ENCODE results near the gene PLAAT5.

The PLAAT5 gene

GRCh38 chr11:63517156-63517555 lies 26.2 kb upstream of the PLAAT5 start:
- H3K36me3 ChIP-seq, result no peaks in the 10 kb centered on the region
- no peaks in the 10 kb centered on the region for H3K27me3 ChIP-seq (ENCODE audit: insufficient read depth, low read depth, severe bottlenecking)
- no peak for DNase-seq
- no peak overlapping the region for H3K27ac ChIP-seq
- no peak overlapping the region for H3K4me3 ChIP-seq (ENCODE audit: low read depth, low read length)
- no peaks in the 10 kb centered on the region for H3K9me3 ChIP-seq (ENCODE audit: severe bottlenecking)
- TF ChIP-seq, protein P1, sequence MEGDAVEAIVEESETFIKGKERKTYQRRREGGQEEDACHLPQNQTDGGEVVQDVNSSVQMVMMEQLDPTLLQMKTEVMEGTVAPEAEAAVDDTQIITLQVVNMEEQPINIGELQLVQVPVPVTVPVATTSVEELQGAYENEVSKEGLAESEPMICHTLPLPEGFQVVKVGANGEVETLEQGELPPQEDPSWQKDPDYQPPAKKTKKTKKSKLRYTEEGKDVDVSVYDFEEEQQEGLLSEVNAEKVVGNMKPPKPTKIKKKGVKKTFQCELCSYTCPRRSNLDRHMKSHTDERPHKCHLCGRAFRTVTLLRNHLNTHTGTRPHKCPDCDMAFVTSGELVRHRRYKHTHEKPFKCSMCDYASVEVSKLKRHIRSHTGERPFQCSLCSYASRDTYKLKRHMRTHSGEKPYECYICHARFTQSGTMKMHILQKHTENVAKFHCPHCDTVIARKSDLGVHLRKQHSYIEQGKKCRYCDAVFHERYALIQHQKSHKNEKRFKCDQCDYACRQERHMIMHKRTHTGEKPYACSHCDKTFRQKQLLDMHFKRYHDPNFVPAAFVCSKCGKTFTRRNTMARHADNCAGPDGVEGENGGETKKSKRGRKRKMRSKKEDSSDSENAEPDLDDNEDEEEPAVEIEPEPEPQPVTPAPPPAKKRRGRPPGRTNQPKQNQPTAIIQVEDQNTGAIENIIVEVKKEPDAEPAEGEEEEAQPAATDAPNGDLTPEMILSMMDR (IDR thresholded peaks at IDR 0.05; ENCODE audit: low read depth, low read length), result no peak

- no peaks in the 10 kb centered on the region for H3K27me3 ChIP-seq (ENCODE audit: insufficient read depth, low read depth, severe bottlenecking)
- no peak overlapping the region for H3K27ac ChIP-seq
- no peaks in the 10 kb centered on the region for H3K9me3 ChIP-seq (ENCODE audit: severe bottlenecking)
- no peak for DNase-seq
- TF ChIP-seq, protein P1 (IDR thresholded peaks at IDR 0.05; ENCODE audit: low read depth, low read length), result no peak
- no peak overlapping the region for H3K4me3 ChIP-seq (ENCODE audit: low read depth, low read length)
- no peaks in the 10 kb centered on the region for H3K36me3 ChIP-seq
Observed at GRCh38 chr11:63516109-63516508, 25.1 kb upstream of the PLAAT5 start.

DNA sequence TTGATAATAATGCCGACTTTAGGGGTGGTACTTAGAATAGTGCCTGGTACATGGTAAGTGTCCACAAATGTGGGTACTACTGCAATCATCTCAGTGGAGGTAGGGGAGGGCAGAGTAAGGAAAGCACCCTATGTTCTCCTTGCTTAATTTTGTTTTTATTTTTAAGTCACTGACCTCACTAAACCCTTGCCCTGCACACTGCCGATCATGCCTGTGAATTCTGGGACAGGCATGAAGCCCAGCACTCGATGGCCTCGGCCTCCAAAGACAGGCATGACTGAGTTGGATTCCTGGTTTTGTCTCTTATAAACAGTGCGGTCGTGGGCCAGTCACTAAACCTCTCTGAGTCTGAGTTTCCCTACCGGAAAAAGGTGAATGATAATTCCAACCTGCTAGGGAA lies 21.8 kb upstream of the PLAAT5 start:
- TF ChIP-seq, protein P1 (IDR thresholded peaks at IDR 0.05; ENCODE audit: low read depth, low read length), result no peak
- Histone ChIP-seq H3K9me3 (ENCODE audit: severe bottlenecking) (no peaks in the 10 kb centered on the region), H3K27ac (no peak overlapping the region), H3K36me3 (no peaks in the 10 kb centered on the region), H3K4me3 (ENCODE audit: low read depth, low read length) (no peak overlapping the region), H3K27me3 (ENCODE audit: insufficient read depth, low read depth, severe bottlenecking) (peaks cover 8% of the 10 kb centered on the region)
- DNase-seq, result no peak

GRCh38 chr11:63511048-63511748 lies 20.2 kb upstream of the PLAAT5 start:
- H3K36me3 ChIP-seq, result no peaks in the 10 kb centered on the region
- H3K27ac ChIP-seq, result no peak overlapping the region
- H3K4me3 ChIP-seq (ENCODE audit: low read depth, low read length), result no peak overlapping the region
- TF ChIP-seq, protein P1 (IDR thresholded peaks at IDR 0.05; ENCODE audit: low read depth, low read length), result no peak
- peaks cover 14% of the 10 kb centered on the region for H3K27me3 ChIP-seq (ENCODE audit: insufficient read depth, low read depth, severe bottlenecking)
- DNase-seq, result no peak
- H3K9me3 ChIP-seq (ENCODE audit: severe bottlenecking), result no peaks in the 10 kb centered on the region

DNA sequence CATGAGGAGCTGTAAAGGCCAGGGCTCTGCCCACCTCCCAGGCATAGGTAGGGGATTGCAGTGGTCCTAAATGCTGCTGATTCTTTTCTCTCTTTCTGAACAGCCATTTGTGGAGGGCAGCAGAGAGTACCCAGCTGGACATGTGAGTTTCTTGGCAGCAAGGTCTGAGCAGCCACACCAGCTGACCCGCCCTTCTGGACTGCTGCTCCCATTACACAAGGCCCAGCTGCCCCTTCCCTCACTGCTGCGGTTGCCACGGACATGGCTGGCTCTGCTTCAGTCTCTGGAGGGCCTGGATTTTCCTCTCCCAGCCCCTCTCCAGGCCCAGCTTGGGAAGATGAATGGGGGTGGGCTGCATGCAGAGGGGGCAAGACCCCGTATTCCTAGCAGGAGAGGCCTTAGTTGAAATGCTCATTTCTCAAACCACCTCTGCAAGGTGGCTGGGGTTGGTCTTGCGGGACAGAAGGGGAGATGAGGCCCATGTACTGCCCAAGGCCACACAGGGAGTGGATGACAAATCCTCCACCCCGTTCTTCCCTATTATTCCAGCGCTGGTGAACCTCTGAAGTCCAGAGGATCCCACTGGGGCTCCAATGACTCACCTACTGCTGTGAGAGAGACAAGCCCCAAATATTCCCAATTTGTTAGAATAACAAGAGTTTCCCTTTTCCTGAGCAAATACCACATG lies 19.5 kb upstream of the PLAAT5 start:
- H3K36me3 ChIP-seq, result no peaks in the 10 kb centered on the region
- H3K27ac ChIP-seq, result no peak overlapping the region
- peaks cover 14% of the 10 kb centered on the region for H3K27me3 ChIP-seq (ENCODE audit: insufficient read depth, low read depth, severe bottlenecking)
- TF ChIP-seq, protein P1 (IDR thresholded peaks at IDR 0.05; ENCODE audit: low read depth, low read length), result no peak
- H3K9me3 ChIP-seq (ENCODE audit: severe bottlenecking), result no peaks in the 10 kb centered on the region
- DNase-seq, result no peak
- H3K4me3 ChIP-seq (ENCODE audit: low read depth, low read length), result no peak overlapping the region

Data from WERI-Rb-1 (cell line).